ENCODE measurements around the gene CNOT1.

CNOT1 gene

GRCh38 chr16:58543685-58544084, 85.9 kb downstream of the CNOT1 start:
- H3K36me3 ChIP-seq (ENCODE audit: control insufficient read depth, low read length) = peaks cover 97% of the 10 kb centered on the region
- H3K9me3 ChIP-seq (ENCODE audit: control insufficient read depth, insufficient read depth, low read length) = no peaks in the 10 kb centered on the region
- H3K79me2 ChIP-seq (ENCODE audit: control insufficient read depth, low read length) = peaks cover 9% of the 10 kb centered on the region
- H3K9me2 ChIP-seq (replicated peaks; ENCODE audit: control insufficient read depth, low read length) = no peaks in the 10 kb centered on the region
- no peaks in the 10 kb centered on the region for H3K4me1 ChIP-seq (ENCODE audit: control insufficient read depth, low read length)
- H3K4me2 ChIP-seq (ENCODE audit: low read length) = no peak overlapping the region
- no peak overlapping the region for H3K27ac ChIP-seq (ENCODE audit: low read depth, low read length)
- no peak overlapping the region for H3K4me3 ChIP-seq (ENCODE audit: low read length)
- no peaks in the 10 kb centered on the region for H4K20me1 ChIP-seq (ENCODE audit: control insufficient read depth, insufficient read depth, low read depth, low read length)
- no peaks in the 10 kb centered on the region for H3K27me3 ChIP-seq (ENCODE audit: control insufficient read depth, low read length)
- no peak for TF ChIP-seq EZH2phosphoT487 (IDR thresholded peaks at IDR 0.05; ENCODE audit: borderline replicate concordance, low read length)
- no peak for TF ChIP-seq CTCF (IDR thresholded peaks at IDR 0.05; ENCODE audit: low read depth, low read length, poor library complexity, severe bottlenecking)
- H3F3A ChIP-seq (ENCODE audit: control insufficient read depth, insufficient read depth) = no peaks in the 10 kb centered on the region; the same call in 1 of the 2 replicates

DNA sequence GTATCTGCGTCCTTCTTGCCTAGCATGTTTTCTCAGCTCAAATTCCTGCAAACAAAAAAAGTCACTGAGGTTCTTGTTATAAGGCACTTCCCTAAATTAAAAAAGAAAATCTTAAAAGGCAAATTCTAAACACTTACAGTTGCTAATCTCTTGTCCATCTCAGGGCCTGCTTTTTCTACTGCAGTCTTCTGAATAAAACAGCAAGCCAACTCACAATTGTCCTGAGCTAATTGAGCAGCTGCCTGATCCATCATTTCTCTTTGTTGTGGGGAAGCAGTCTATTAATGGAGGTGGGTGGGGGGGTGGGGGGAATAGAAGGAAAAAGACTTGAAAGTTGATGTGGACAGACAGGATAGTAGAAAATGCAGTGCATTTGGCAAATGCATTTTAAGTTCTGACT, 87.3 kb downstream of the CNOT1 start:
- Histone ChIP-seq H3F3A (ENCODE audit: control insufficient read depth, insufficient read depth) (no peaks in the 10 kb centered on the region; the same call in 1 of the 2 replicates), H4K20me1 (ENCODE audit: control insufficient read depth, insufficient read depth, low read depth, low read length) (no peaks in the 10 kb centered on the region), H3K79me2 (ENCODE audit: control insufficient read depth, low read length) (peaks cover 9% of the 10 kb centered on the region), H3K9me2 (replicated peaks; ENCODE audit: control insufficient read depth, low read length) (no peaks in the 10 kb centered on the region), H3K4me1 (ENCODE audit: control insufficient read depth, low read length) (no peaks in the 10 kb centered on the region), H3K36me3 (ENCODE audit: control insufficient read depth, low read length) (peaks cover 97% of the 10 kb centered on the region), H3K27ac (ENCODE audit: low read depth, low read length) (no peak overlapping the region), H3K4me3 (ENCODE audit: low read length) (no peak overlapping the region), H3K27me3 (ENCODE audit: control insufficient read depth, low read length) (no peaks in the 10 kb centered on the region), H3K9me3 (ENCODE audit: control insufficient read depth, insufficient read depth, low read length) (no peaks in the 10 kb centered on the region), H3K4me2 (ENCODE audit: low read length) (no peak overlapping the region)
- no peak for TF ChIP-seq EZH2phosphoT487 (IDR thresholded peaks at IDR 0.05; ENCODE audit: borderline replicate concordance, low read length)
- no peak for TF ChIP-seq CTCF (IDR thresholded peaks at IDR 0.05; ENCODE audit: low read depth, low read length, poor library complexity, severe bottlenecking)

- H4K20me1 ChIP-seq (ENCODE audit: control insufficient read depth, insufficient read depth, low read depth, low read length) = no peaks in the 10 kb centered on the region
These were observed 87.9 kb downstream of the CNOT1 start for GRCh38 chr16:58541711-58542110.

More at GRCh38 chr16:58541711-58542110, 87.9 kb downstream of the CNOT1 start:
- no peak overlapping the region for H3K4me3 ChIP-seq (ENCODE audit: low read length)
- peaks cover 9% of the 10 kb centered on the region for H3K79me2 ChIP-seq (ENCODE audit: control insufficient read depth, low read length)
- TF ChIP-seq EZH2phosphoT487 (IDR thresholded peaks at IDR 0.05; ENCODE audit: borderline replicate concordance, low read length) = no peak
- TF ChIP-seq CTCF (IDR thresholded peaks at IDR 0.05; ENCODE audit: low read depth, low read length, poor library complexity, severe bottlenecking) = no peak
- peaks cover 97% of the 10 kb centered on the region for H3K36me3 ChIP-seq (ENCODE audit: control insufficient read depth, low read length)
- no peaks in the 10 kb centered on the region for H3K4me1 ChIP-seq (ENCODE audit: control insufficient read depth, low read length)
- no peaks in the 10 kb centered on the region for H3K9me3 ChIP-seq (ENCODE audit: control insufficient read depth, insufficient read depth, low read length)
- H3K27me3 ChIP-seq (ENCODE audit: control insufficient read depth, low read length) = no peaks in the 10 kb centered on the region
- H3K4me2 ChIP-seq (ENCODE audit: low read length) = no peak overlapping the region
- H3F3A ChIP-seq (ENCODE audit: control insufficient read depth, insufficient read depth) = no peaks in the 10 kb centered on the region; the same call in 1 of the 2 replicates
- H3K9me2 ChIP-seq (replicated peaks; ENCODE audit: control insufficient read depth, low read length) = no peaks in the 10 kb centered on the region
- no peak overlapping the region for H3K27ac ChIP-seq (ENCODE audit: low read depth, low read length)

Measured in DOHH2 (cell line).